Vagina (tissue), 2 donors: ENCODE results near the gene HOOK2.
"Not testable (repeated sequence)": the region's sequence is repeated elsewhere in the genome, so short reads cannot be mapped to it uniquely, and the experiment has no call there.

Source experiments
- POLR2A ChIP-seq, 2 donors: fragments of 450-650 bp; IDR thresholded peaks; one replicate each; pipeline ENCODE4 v1.6.1; 2017; ENCODE audit warnings: antibody characterized with exemption in 2 of 2, mild to moderate bottlenecking in 2 of 2, moderate library complexity in 2 of 2
- TF ChIP-seq, protein P1 (sequence below), 3 experiments: fragments of 450-650 bp in 2 of 3; fragments of 200-600 bp in 1 of 3; sonication (generic) in 1 of 3; IDR thresholded peaks; one replicate each; pipeline ENCODE4 v1.5.1; 2017 to 2019; ENCODE audit warnings: antibody characterized with exemption in 3 of 3, mild to moderate bottlenecking in 2 of 3, moderate library complexity in 2 of 3

DNA sequence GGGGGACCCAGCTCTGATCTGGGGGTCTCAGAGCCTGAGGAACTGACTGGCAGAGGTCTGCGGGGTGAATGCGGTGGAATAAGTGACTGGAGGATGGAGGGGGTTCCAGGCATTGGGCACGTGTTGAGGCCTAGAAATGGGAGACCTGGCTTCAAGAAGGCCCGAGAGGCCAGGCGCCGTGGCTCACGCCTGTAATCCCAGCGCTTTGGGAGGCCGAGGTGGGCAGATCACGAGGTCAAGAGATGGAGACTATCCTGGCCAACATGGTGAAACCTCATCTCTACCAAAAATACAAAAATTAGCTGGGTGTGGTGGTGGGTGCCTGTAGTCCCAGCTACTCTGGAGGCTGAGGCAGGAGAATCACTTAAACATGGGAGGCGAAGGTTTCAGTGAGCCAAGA lies 42.5 kb upstream of the HOOK2 start:
- not testable (repeated sequence) for TF ChIP-seq POLR2A (IDR thresholded peaks at IDR 0.05)
- TF ChIP-seq, protein P1, sequence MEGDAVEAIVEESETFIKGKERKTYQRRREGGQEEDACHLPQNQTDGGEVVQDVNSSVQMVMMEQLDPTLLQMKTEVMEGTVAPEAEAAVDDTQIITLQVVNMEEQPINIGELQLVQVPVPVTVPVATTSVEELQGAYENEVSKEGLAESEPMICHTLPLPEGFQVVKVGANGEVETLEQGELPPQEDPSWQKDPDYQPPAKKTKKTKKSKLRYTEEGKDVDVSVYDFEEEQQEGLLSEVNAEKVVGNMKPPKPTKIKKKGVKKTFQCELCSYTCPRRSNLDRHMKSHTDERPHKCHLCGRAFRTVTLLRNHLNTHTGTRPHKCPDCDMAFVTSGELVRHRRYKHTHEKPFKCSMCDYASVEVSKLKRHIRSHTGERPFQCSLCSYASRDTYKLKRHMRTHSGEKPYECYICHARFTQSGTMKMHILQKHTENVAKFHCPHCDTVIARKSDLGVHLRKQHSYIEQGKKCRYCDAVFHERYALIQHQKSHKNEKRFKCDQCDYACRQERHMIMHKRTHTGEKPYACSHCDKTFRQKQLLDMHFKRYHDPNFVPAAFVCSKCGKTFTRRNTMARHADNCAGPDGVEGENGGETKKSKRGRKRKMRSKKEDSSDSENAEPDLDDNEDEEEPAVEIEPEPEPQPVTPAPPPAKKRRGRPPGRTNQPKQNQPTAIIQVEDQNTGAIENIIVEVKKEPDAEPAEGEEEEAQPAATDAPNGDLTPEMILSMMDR (IDR thresholded peaks at IDR 0.05), result not testable (repeated sequence)
